GM19328 (cell line): ENCODE results near the gene C16orf54.
"Not testable (repeated sequence)": the region's sequence is repeated elsewhere in the genome, so short reads cannot be mapped to it uniquely, and the experiment has no call there.

ENCODE experiments used
- ATAC-seq: cut with Tn5 transposase; IDR thresholded peaks from one replicate; pipeline ENCODE4 v1.9.1; 2021; ENCODE audit warnings: mild to moderate bottlenecking, moderate library complexity; ENCODE audit not compliant: unreplicated experiment

The C16orf54 gene

GRCh38 chr16:29770250-29770929 is 24.6 kb upstream of the C16orf54 start:
- no peak for ATAC-seq

GRCh38 chr16:29769507-29769906 is 23.7 kb upstream of the C16orf54 start:
- no peak for ATAC-seq

- no peak for ATAC-seq
Measured at GRCh38 chr16:29767062-29767461, 21.3 kb upstream of the C16orf54 start.

- ATAC-seq: no peak
Measured at GRCh38 chr16:29766571-29766970, 20.8 kb upstream of the C16orf54 start.

GRCh38 chr16:29765167-29766032 is 19.6 kb upstream of the C16orf54 start:
- ATAC-seq: no peak

- ATAC-seq: no peak
Measured at GRCh38 chr16:29763326-29763725, 17.5 kb upstream of the C16orf54 start.

GRCh38 chr16:29761882-29762281 is 16.1 kb upstream of the C16orf54 start:
- no peak for ATAC-seq

- not testable (repeated sequence) for ATAC-seq
Measured at GRCh38 chr16:29761280-29761651, 15.5 kb upstream of the C16orf54 start.

GRCh38 chr16:29760567-29761279 is 14.9 kb upstream of the C16orf54 start:
- no peak for ATAC-seq

GRCh38 chr16:29757950-29758466 is 12.2 kb upstream of the C16orf54 start:
- no peak for ATAC-seq

GRCh38 chr16:29757086-29757485 is 11.3 kb upstream of the C16orf54 start:
- not testable (repeated sequence) for ATAC-seq

- ATAC-seq: no peak
Measured at GRCh38 chr16:29756654-29757053, 10.9 kb upstream of the C16orf54 start.

- ATAC-seq: no peak
Measured at GRCh38 chr16:29753516-29753915, 7.7 kb upstream of the C16orf54 start.

- ATAC-seq: not testable (repeated sequence)
Measured at GRCh38 chr16:29748760-29749149, 3.0 kb upstream of the C16orf54 start.

GRCh38 chr16:29747947-29748759 is 2.4 kb upstream of the C16orf54 start:
- ATAC-seq: no peak

GRCh38 chr16:29746518-29746917 is 728 bp upstream of the C16orf54 start:
- ATAC-seq: not testable (repeated sequence)

GRCh38 chr16:29745121-29745852 is 503 bp downstream of the C16orf54 start:
- ATAC-seq: peak; percentile 34

GRCh38 chr16:29744541-29745101 is 1.2 kb downstream of the C16orf54 start:
- ATAC-seq: no peak

- ATAC-seq: no peak
Measured at GRCh38 chr16:29743827-29744531, 1.8 kb downstream of the C16orf54 start.
